Lower leg skin (tissue), 3 donors: Measurements from ENCODE around the gene ORC6.

ENCODE experiments used
- POLR2A ChIP-seq, 2 donors: fragments of 450-650 bp; IDR thresholded peaks; one replicate each; pipeline ENCODE4 v1.6.1; 2016 to 2017; ENCODE audit warnings: antibody characterized with exemption in 2 of 2, mild to moderate bottlenecking in 1 of 2, moderate library complexity in 1 of 2
- TF ChIP-seq, protein P1 (sequence below), 3 donors: fragments of 450-650 bp; IDR thresholded peaks; one replicate each; pipeline ENCODE4 v1.5.1; 2016; ENCODE audit warnings: antibody characterized with exemption in 3 of 3, mild to moderate bottlenecking in 3 of 3, moderate library complexity in 2 of 3

DNA sequence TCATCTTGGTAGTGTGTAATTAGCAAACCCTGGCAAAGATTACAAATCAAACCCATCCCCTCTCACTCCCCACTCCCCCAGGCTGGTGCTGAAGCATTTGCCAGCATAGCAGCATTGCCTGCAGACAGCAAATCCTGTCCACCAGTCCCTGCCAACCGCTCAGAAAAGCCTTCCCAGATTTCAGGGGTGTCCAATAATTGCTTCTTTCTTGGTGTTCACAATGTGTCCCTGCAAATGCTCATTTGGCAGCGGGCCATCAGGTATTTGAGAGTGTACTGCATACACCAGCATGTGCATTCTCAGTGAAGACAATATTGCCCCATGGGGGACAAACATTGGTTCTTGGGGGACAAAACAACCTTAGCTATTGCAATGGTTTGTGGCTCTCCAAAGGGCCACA is 28.2 kb downstream of the ORC6 start:
- TF ChIP-seq, protein P1, sequence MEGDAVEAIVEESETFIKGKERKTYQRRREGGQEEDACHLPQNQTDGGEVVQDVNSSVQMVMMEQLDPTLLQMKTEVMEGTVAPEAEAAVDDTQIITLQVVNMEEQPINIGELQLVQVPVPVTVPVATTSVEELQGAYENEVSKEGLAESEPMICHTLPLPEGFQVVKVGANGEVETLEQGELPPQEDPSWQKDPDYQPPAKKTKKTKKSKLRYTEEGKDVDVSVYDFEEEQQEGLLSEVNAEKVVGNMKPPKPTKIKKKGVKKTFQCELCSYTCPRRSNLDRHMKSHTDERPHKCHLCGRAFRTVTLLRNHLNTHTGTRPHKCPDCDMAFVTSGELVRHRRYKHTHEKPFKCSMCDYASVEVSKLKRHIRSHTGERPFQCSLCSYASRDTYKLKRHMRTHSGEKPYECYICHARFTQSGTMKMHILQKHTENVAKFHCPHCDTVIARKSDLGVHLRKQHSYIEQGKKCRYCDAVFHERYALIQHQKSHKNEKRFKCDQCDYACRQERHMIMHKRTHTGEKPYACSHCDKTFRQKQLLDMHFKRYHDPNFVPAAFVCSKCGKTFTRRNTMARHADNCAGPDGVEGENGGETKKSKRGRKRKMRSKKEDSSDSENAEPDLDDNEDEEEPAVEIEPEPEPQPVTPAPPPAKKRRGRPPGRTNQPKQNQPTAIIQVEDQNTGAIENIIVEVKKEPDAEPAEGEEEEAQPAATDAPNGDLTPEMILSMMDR (IDR thresholded peaks at IDR 0.05) = no peak
- no peak for TF ChIP-seq POLR2A (IDR thresholded peaks at IDR 0.05)
